Right lobe of liver (tissue), 6 donors: ENCODE results near the gene WDR45B. TPM values are rescaled to one million over a fixed set of nuclear protein-coding genes. Genes with fewer than 3 reads are reported as not detected.

Experiments
- ATAC-seq, 4 donors: fragments of 200-7000 bp; cut with Tn5 transposase; one replicate each; pipeline ENCODE4 v1.9.1; 2020; ENCODE audit warnings: mild to moderate bottlenecking in 4 of 4, moderate library complexity in 4 of 4
- DNase-seq, 3 donors: peaks; one replicate each; pipeline ENCODE4 v3.0.0-alpha.2; 2020
- H3K27ac ChIP-seq, 3 donors: fragments of 200-600 bp; one replicate each; pipeline ENCODE4 v1.8.0; 2022
- H3K27me3 ChIP-seq, 2 donors: fragments of 200-600 bp; one replicate each; pipeline ENCODE4 v1.8.0; 2022
- H3K36me3 ChIP-seq, 4 donors: fragments of 200-600 bp; sonication (generic) in 1 of 4; one replicate each; pipeline versions ENCODE4 v1.5.1 to v1.8.0; 2017 to 2022; ENCODE audit warnings: control low read depth in 1 of 4
- H3K4me1 ChIP-seq, 4 donors: fragments of 200-600 bp; sonication (generic) in 1 of 4; one replicate each; pipeline versions ENCODE4 v1.5.1 to v1.8.0; 2017 to 2022; ENCODE audit warnings: control low read depth in 1 of 4
- H3K4me3 ChIP-seq, 3 donors: fragments of 200-600 bp; one replicate each; pipeline ENCODE4 v1.8.0; 2022
- H3K9me3 ChIP-seq, 4 donors: fragments of 200-600 bp; sonication (generic) in 1 of 4; one replicate each; pipeline versions ENCODE4 v1.5.1 to v1.8.0; 2017 to 2022; ENCODE audit warnings: control low read depth in 1 of 4
- POLR2A ChIP-seq: fragments of 450-650 bp; IDR thresholded peaks from one replicate; pipeline ENCODE4 v1.6.1; 2017; ENCODE audit warnings: antibody characterized with exemption, mild to moderate bottlenecking
- WGBS: methylation state at CpG from one replicate; pipeline ENCODE4 v1.1.6; 2018; ENCODE audit warnings: low coverage, low lambda C conversion rate; ENCODE audit not compliant: insufficient coverage; ENCODE audit errors: missing lambda C conversion rate; 5-methylcytosine and 5-hydroxymethylcytosine counted together
- intact Hi-C, 2 donors: fragments of 100-400 bp; cut with DNase I; formaldehyde crosslinking; loops; one replicate each; pipeline versions ENCODE4 v1.11.2 to v1.14.1; 2022
- total RNA-seq, 6 experiments: library from RNA; depleted of rRNA in 2 of 6; stranded (reverse); fragments of >200 nt in 2 of 6; fragmentation: NEBNext Ultra II Directional in 3 of 6; extraction: Animal tissue kit (Norgen Biotek cat#: 25700) in 3 of 6; gene quantifications; one replicate each; pipeline versions ENCODE4 v1.1.0 to v1.2.4, GENCODE V29; 2016 to 2023
- TF ChIP-seq, protein P1 (sequence below), 4 donors: fragments of 200-600 bp in 3 of 4; fragments of 450-650 bp in 1 of 4; IDR thresholded peaks; one replicate each; pipeline versions ENCODE4 v1.5.1 to v1.8.0; 2016 to 2022; ENCODE audit warnings: antibody characterized with exemption in 4 of 4, mild to moderate bottlenecking in 2 of 4
- donor health status: DM: no; HTN: yes; CAD: no.
- donor health status: DM: no; HTN: no; CAD: no.
- donor health status: DM: no; HTN: no; CAD: no.
- donor health status: DM: no; HTN: yes; CAD: no.
- donor health status: DM: no; HTN: yes; CAD: no.

Gene WDR45B
- total RNA-seq, 6 experiments from 2014 or later = 27.7 to 40.7 (median 31.6) TPM

- peaks cover 0 to 38% (median 16%) of the 10 kb centered on the region in 4 donors for H3K36me3 ChIP-seq
- H3K4me3 ChIP-seq = no peak overlapping the region
- H3K27me3 ChIP-seq = no peaks in the 10 kb centered on the region
- ATAC-seq (peak in 2 of 4 donors; percentile 10 to 19), DNase-seq (peak in 1 of 3 donors; percentile 26)
- no peaks in the 10 kb centered on the region for H3K9me3 ChIP-seq
- intact Hi-C loops = no loop called here
- no peak overlapping the region for H3K27ac ChIP-seq
- H3K4me1 ChIP-seq = no peaks in the 10 kb centered on the region
- WGBS = 85% methylated on average over 2 of the region's 5 CpGs
- TF ChIP-seq, protein P1, sequence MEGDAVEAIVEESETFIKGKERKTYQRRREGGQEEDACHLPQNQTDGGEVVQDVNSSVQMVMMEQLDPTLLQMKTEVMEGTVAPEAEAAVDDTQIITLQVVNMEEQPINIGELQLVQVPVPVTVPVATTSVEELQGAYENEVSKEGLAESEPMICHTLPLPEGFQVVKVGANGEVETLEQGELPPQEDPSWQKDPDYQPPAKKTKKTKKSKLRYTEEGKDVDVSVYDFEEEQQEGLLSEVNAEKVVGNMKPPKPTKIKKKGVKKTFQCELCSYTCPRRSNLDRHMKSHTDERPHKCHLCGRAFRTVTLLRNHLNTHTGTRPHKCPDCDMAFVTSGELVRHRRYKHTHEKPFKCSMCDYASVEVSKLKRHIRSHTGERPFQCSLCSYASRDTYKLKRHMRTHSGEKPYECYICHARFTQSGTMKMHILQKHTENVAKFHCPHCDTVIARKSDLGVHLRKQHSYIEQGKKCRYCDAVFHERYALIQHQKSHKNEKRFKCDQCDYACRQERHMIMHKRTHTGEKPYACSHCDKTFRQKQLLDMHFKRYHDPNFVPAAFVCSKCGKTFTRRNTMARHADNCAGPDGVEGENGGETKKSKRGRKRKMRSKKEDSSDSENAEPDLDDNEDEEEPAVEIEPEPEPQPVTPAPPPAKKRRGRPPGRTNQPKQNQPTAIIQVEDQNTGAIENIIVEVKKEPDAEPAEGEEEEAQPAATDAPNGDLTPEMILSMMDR (IDR thresholded peaks at IDR 0.05) = no peak
- no peak for TF ChIP-seq POLR2A
These were observed 8.2 kb downstream of the WDR45B start for GRCh38 chr17:82640036-82640435.

- DNase-seq (no peak), ATAC-seq (peak in 3 of 4 donors; percentile 15 to 52 (median 20))
- Histone ChIP-seq H3K27ac (no peak overlapping the region), H3K9me3 (no peaks in the 10 kb centered on the region), H3K4me1 (no peaks in the 10 kb centered on the region), H3K4me3 (no peak overlapping the region), H3K36me3 (peaks cover 0 to 38% (median 16%) of the 10 kb centered on the region in 4 donors), H3K27me3 (no peaks in the 10 kb centered on the region)
- intact Hi-C loops = no loop called here
- 94% methylated on average over 3 of the region's 14 CpGs for WGBS
- no peak for TF ChIP-seq POLR2A
- TF ChIP-seq, protein P1 (IDR thresholded peaks at IDR 0.05) = no peak
These were observed 8.6 kb downstream of the WDR45B start for GRCh38 chr17:82639628-82640027.

DNA sequence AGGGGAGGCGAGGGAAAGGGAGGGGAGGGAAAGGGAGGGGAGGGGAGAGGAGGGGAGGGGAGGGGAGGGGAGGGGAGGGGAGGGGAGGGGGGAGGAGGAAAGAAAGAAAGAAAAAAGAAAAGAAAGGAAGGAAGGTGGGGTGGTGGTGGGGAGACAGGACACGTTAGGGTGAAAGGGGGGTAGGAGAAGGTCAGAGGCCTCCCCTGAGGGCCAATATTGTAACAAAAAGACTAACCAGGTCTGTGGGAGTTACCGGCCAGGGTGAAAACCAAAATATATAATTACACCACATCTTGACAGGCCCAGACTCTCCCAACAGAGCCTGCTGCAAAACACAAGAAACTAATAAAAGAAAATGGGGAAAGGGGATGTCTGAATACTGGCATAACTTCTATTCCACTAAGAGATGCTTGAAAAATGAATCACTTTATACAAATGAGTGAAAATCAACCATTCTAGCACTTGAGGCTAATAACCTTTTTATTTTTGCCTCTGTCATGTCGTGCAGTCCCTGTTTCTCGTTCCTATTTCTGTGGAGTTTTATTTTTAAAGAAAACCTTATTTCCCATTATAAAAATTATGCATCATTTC is 10.0 kb downstream of the WDR45B start:
- H3K27me3 ChIP-seq = no peaks in the 10 kb centered on the region
- WGBS = 95% methylated on average over 4 of the region's 5 CpGs
- TF ChIP-seq, protein P1 (IDR thresholded peaks at IDR 0.05) = no peak
- no peak for TF ChIP-seq POLR2A
- intact Hi-C loops = no loop called here
- peaks cover 0 to 26% (median 11%) of the 10 kb centered on the region in 4 donors for H3K36me3 ChIP-seq
- H3K9me3 ChIP-seq = no peaks in the 10 kb centered on the region
- DNase-seq = no peak
- H3K4me3 ChIP-seq = no peak overlapping the region
- ATAC-seq = no peak
- H3K4me1 ChIP-seq = no peaks in the 10 kb centered on the region
- no peak overlapping the region for H3K27ac ChIP-seq

DNA sequence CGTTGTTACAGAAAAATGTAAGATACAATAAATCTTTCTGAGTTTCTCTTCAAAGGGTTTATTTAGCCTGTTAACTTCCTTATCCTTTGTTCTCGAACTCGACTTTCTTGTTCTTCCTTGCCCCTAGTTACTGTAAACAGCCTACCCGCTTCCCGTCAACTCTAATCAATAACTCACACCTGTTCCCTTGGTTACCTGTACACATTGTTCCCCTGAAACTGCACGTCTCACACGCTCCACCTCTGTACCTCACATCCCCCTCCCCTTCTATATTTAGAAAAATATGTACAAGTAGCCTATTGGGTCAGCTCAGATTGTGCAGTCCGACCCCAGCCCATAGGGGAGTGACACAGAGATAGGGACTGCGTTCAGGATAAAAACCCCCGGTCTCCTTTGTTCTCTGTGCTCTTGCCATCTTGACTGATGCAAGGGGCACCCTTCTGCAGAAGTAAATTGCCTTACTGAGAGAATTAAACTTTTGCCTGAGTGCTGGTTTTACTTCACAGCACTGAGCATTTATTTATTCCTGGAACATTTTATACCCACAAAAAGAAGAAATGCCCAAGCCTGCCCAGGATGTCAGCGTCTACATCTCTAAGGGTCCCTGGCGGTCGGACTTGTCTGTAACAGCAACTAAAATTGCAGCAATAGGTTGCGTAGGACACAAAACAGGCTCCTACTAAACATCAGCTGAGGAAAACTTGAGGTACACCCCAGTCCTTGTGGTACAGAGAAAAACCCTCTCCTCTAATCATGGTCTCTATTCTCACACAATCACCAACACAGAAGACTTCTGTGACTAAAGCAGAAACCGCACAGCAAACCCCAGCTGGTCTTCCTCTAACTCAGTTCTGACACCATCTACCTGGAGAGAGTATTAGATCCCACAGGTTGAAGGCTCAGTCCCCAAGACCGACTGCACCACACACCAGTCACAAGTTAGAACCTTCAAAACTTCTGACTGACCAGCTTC is 11.3 kb downstream of the WDR45B start:
- WGBS = 62% methylated on average over 14 of the region's 16 CpGs
- DNase-seq (no peak), ATAC-seq (peak in 1 of 4 donors; percentile 48)
- Histone ChIP-seq H3K4me3 (no peak overlapping the region), H3K27me3 (no peaks in the 10 kb centered on the region), H3K9me3 (no peaks in the 10 kb centered on the region), H3K27ac (no peak overlapping the region), H3K4me1 (no peaks in the 10 kb centered on the region), H3K36me3 (peaks cover 0 to 13% (median 6%) of the 10 kb centered on the region in 4 donors)
- TF ChIP-seq, protein P1 (IDR thresholded peaks at IDR 0.05) = no peak
- TF ChIP-seq POLR2A = no peak
- intact Hi-C loops = no loop called here
